Neuronal stem cell (in vitro differentiated cells): Measurements from ENCODE around the gene TSTD1.
A peak's percentile ranks its signal among the peaks of the same experiment; 100 is the strongest.
"Not testable (repeated sequence)": the region's sequence is repeated elsewhere in the genome, so short reads cannot be mapped to it uniquely, and the experiment has no call there.

Source experiments
- DNase-seq: peaks from one replicate; pipeline ENCODE4 v3.0.0-alpha.2; 2013; ENCODE audit warnings: low spot score
- H2AFZ ChIP-seq: one replicate; pipeline ENCODE4 v1.6.1; 2013; ENCODE audit warnings: mild to moderate bottlenecking, low read length, inconsistent platforms
- H2AK5ac ChIP-seq: 2 replicates; pipeline ENCODE4 v1.6.1; 2013; ENCODE audit warnings: low read depth, mild to moderate bottlenecking, inconsistent platforms, low read length, moderate library complexity, mixed read lengths
- H2BK120ac ChIP-seq: 2 replicates; pipeline ENCODE4 v1.6.1; 2013; ENCODE audit warnings: low read depth, mild to moderate bottlenecking, inconsistent platforms, low read length, moderate library complexity, mixed read lengths
- H2BK12ac ChIP-seq: one replicate; pipeline ENCODE4 v1.6.1; 2013; ENCODE audit warnings: low read length, inconsistent platforms
- H2BK15ac ChIP-seq: 2 replicates; pipeline ENCODE4 v1.6.1; 2013; ENCODE audit warnings: mild to moderate bottlenecking, low read length, inconsistent platforms, mixed read lengths
- H2BK5ac ChIP-seq: one replicate; pipeline ENCODE4 v1.6.1; 2013; ENCODE audit warnings: inconsistent platforms, mild to moderate bottlenecking, low read length, moderate library complexity
- H3K14ac ChIP-seq: one replicate; pipeline ENCODE4 v1.6.1; 2013; ENCODE audit warnings: low read length, inconsistent platforms
- H3K18ac ChIP-seq: 2 replicates; pipeline ENCODE4 v1.6.1; 2013; ENCODE audit warnings: low read length, inconsistent platforms
- H3K23ac ChIP-seq: 2 replicates; pipeline ENCODE4 v1.6.1; 2013; ENCODE audit warnings: low read depth, mild to moderate bottlenecking, mixed read lengths, low read length, inconsistent platforms; ENCODE audit not compliant: poor library complexity
- H3K27ac ChIP-seq: replicated peaks from 3 replicates; pipeline ENCODE4 v1.5.1; 2013; ENCODE audit warnings: low read length, inconsistent platforms
- H3K27me3 ChIP-seq, 3 experiments: 2 replicates each; pipeline ENCODE4 v1.6.1; 2013; ENCODE audit warnings: low read length in 3 of 3, mild to moderate bottlenecking in 2 of 3, inconsistent platforms in 1 of 3, low read depth in 1 of 3, mixed read lengths in 1 of 3, moderate library complexity in 1 of 3; ENCODE audit not compliant: control insufficient read depth in 3 of 3, insufficient read depth in 3 of 3
- H3K36me3 ChIP-seq, 2 donors: replicated peaks in 1 of 2; 2 replicates each; pipeline ENCODE4 v1.6.1; 2013; ENCODE audit warnings: low read length in 2 of 2; ENCODE audit not compliant: control insufficient read depth in 2 of 2, insufficient read depth in 2 of 2
- H3K4ac ChIP-seq: 2 replicates; pipeline ENCODE4 v1.6.1; 2013; ENCODE audit warnings: inconsistent platforms, mild to moderate bottlenecking, low read length, moderate library complexity
- H3K4me1 ChIP-seq, 2 donors: 1 replicate in 1 of 2; 2 replicates in 1 of 2; pipeline ENCODE4 v1.6.1; 2013; ENCODE audit warnings: low read length in 2 of 2, low read depth in 1 of 2; ENCODE audit not compliant: control insufficient read depth in 2 of 2, insufficient read depth in 1 of 2
- H3K4me2 ChIP-seq: one replicate; pipeline ENCODE4 v1.6.1; 2013; ENCODE audit warnings: mild to moderate bottlenecking, low read length, inconsistent platforms; ENCODE audit not compliant: insufficient read depth, poor library complexity, severe bottlenecking
- H3K4me3 ChIP-seq, 2 donors: 2 replicates each; pipeline ENCODE4 v1.5.1; 2013; ENCODE audit warnings: low read length in 2 of 2, mild to moderate bottlenecking in 2 of 2, inconsistent platforms in 1 of 2, moderate library complexity in 1 of 2
- H3K79me1 ChIP-seq: one replicate; pipeline ENCODE4 v1.6.1; 2013; ENCODE audit warnings: low read depth, mild to moderate bottlenecking, inconsistent platforms, low read length, moderate library complexity
- H3K9ac ChIP-seq: one replicate; pipeline ENCODE4 v1.6.1; 2013; ENCODE audit warnings: mild to moderate bottlenecking, low read depth, low read length, inconsistent platforms; ENCODE audit not compliant: poor library complexity
- H3K9me3 ChIP-seq, 2 donors: replicated peaks in 1 of 2; 2 replicates each; pipeline versions ENCODE3 to v1.6.1; 2013; ENCODE audit warnings: low read length in 2 of 2, mild to moderate bottlenecking in 2 of 2, inconsistent platforms in 1 of 2, low read depth in 1 of 2, mixed read lengths in 1 of 2, moderate library complexity in 1 of 2; ENCODE audit not compliant: control insufficient read depth in 2 of 2, insufficient read depth in 1 of 2
- H4K8ac ChIP-seq: one replicate; pipeline ENCODE4 v1.6.1; 2013; ENCODE audit warnings: low read depth, mild to moderate bottlenecking, inconsistent platforms, low read length, moderate library complexity
- H4K91ac ChIP-seq: one replicate; pipeline ENCODE4 v1.6.1; 2013; ENCODE audit warnings: low read length, low read depth, mild to moderate bottlenecking, inconsistent platforms; ENCODE audit not compliant: poor library complexity
- WGBS, 2 donors: extraction: QIAGEN DNeasy Blood & Tissue Kit; methylation state at CpG; one replicate each; pipeline ENCODE4 v1.1.7; 2013; ENCODE audit warnings: missing lambda C conversion rate in 2 of 2, mixed read lengths in 1 of 2; ENCODE audit not compliant: insufficient read length in 2 of 2, insufficient replicate concordance in 1 of 2; ENCODE audit errors: extremely low coverage in 2 of 2; 5-methylcytosine and 5-hydroxymethylcytosine counted together

TSTD1 gene

GRCh38 chr1:161026954-161027353, 11.8 kb downstream of the TSTD1 start:
- not testable (repeated sequence) for H3K4me2 ChIP-seq, H2BK5ac ChIP-seq, H2AFZ ChIP-seq, H3K4me1 ChIP-seq, H2AK5ac ChIP-seq, H2BK120ac ChIP-seq, DNase-seq, H3K9me3 ChIP-seq, H4K8ac ChIP-seq, H4K91ac ChIP-seq, H3K14ac ChIP-seq, H3K27ac ChIP-seq, H3K9ac ChIP-seq, H3K4ac ChIP-seq, H3K79me1 ChIP-seq, H3K4me3 ChIP-seq, H2BK12ac ChIP-seq, H3K36me3 ChIP-seq, H3K23ac ChIP-seq, H3K18ac ChIP-seq, H2BK15ac ChIP-seq
- H3K27me3 ChIP-seq: peaks cover 0 to 11% (median 0%) of the 10 kb centered on the region in 3 experiments
- no CpG with 5 or more reads among the region's 1 CpG for WGBS, 2 donors

- H2BK12ac ChIP-seq, H4K91ac ChIP-seq, H3K4ac ChIP-seq, H3K14ac ChIP-seq, H3K79me1 ChIP-seq, DNase-seq, H3K4me2 ChIP-seq, H3K36me3 ChIP-seq, H3K27ac ChIP-seq, H3K18ac ChIP-seq, H2BK15ac ChIP-seq, H2AFZ ChIP-seq, H3K9me3 ChIP-seq, H3K23ac ChIP-seq, H2BK120ac ChIP-seq, H3K9ac ChIP-seq, H2BK5ac ChIP-seq, H3K4me3 ChIP-seq, H4K8ac ChIP-seq, H2AK5ac ChIP-seq, H3K4me1 ChIP-seq: not testable (repeated sequence)
- peaks cover 0 to 42% (median 0%) of the 10 kb centered on the region in 3 experiments for H3K27me3 ChIP-seq
- WGBS, 2 donors: no CpG with 5 or more reads among the region's 12 CpGs
These were observed 16.3 kb downstream of the TSTD1 start for GRCh38 chr1:161022432-161022831.

- Histone ChIP-seq H3K79me1 (no peaks in the 10 kb centered on the region), H4K91ac (no peak overlapping the region), H2BK5ac (no peak overlapping the region), H3K4me3 (no peak overlapping the region), H4K8ac (no peak overlapping the region), H3K18ac (no peak overlapping the region), H3K27me3 (peaks cover 0 to 42% (median 0%) of the 10 kb centered on the region in 3 experiments), H3K23ac (no peak overlapping the region), H3K4ac (no peak overlapping the region), H2BK15ac (no peak overlapping the region), H3K36me3 (no peaks in the 10 kb centered on the region), H2AFZ (no peak overlapping the region), H3K9me3 (no peaks in the 10 kb centered on the region), H2BK120ac (no peak overlapping the region), H3K9ac (no peak overlapping the region), H2BK12ac (no peak overlapping the region), H3K4me2 (no peak overlapping the region), H3K27ac (no peak overlapping the region), H3K4me1 (peaks cover 6 to 8% of the 10 kb centered on the region in 2 donors), H2AK5ac (no peak overlapping the region), H3K14ac (no peak overlapping the region)
- no peak for DNase-seq
- WGBS, 2 donors: no CpG with 5 or more reads among the region's 2 CpGs
These were observed 16.8 kb downstream of the TSTD1 start for GRCh38 chr1:161021970-161022353.

GRCh38 chr1:161021165-161021969, 17.4 kb downstream of the TSTD1 start:
- Histone ChIP-seq H3K23ac (peak overlapping the region; percentile 97), H3K4me3 (peak overlapping the region; percentile 52 to 79), H2BK15ac (no peak overlapping the region), H4K8ac (no peak overlapping the region), H3K9ac (peak overlapping the region; percentile 22), H2AK5ac (no peak overlapping the region), H3K14ac (no peak overlapping the region), H2BK5ac (no peak overlapping the region), H3K9me3 (no peaks in the 10 kb centered on the region), H2BK12ac (no peak overlapping the region), H2BK120ac (no peak overlapping the region), H3K27me3 (peaks cover 0 to 42% (median 0%) of the 10 kb centered on the region in 3 experiments), H4K91ac (no peak overlapping the region), H3K4me2 (peak overlapping the region; percentile 99), H3K79me1 (no peaks in the 10 kb centered on the region), H3K4ac (no peak overlapping the region), H3K18ac (peak overlapping the region; percentile 76), H3K27ac (no peak overlapping the region), H2AFZ (peak overlapping the region; percentile 92), H3K4me1 (peaks cover 6 to 8% of the 10 kb centered on the region in 2 donors), H3K36me3 (no peaks in the 10 kb centered on the region)
- no CpG with 5 or more reads among the region's 34 CpGs for whole genome bisulfite sequencing, 2 donors
- DNase-seq: peak; percentile 47
